ENCODE data around the gene METTL25B.

Gene METTL25B

GRCh38 chr1:156693848-156694689, 34.2 kb upstream of the METTL25B start:
- TF ChIP-seq, protein P1, sequence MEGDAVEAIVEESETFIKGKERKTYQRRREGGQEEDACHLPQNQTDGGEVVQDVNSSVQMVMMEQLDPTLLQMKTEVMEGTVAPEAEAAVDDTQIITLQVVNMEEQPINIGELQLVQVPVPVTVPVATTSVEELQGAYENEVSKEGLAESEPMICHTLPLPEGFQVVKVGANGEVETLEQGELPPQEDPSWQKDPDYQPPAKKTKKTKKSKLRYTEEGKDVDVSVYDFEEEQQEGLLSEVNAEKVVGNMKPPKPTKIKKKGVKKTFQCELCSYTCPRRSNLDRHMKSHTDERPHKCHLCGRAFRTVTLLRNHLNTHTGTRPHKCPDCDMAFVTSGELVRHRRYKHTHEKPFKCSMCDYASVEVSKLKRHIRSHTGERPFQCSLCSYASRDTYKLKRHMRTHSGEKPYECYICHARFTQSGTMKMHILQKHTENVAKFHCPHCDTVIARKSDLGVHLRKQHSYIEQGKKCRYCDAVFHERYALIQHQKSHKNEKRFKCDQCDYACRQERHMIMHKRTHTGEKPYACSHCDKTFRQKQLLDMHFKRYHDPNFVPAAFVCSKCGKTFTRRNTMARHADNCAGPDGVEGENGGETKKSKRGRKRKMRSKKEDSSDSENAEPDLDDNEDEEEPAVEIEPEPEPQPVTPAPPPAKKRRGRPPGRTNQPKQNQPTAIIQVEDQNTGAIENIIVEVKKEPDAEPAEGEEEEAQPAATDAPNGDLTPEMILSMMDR (conservative IDR thresholded peaks at IDR 0.05; ENCODE audit: low read length): no peak
- TF ChIP-seq EZH2phosphoT487 (IDR thresholded peaks at IDR 0.05; ENCODE audit: borderline replicate concordance): no peak
- Histone ChIP-seq H3K4me3 (ENCODE audit: low read length, poor library complexity, severe bottlenecking) (no peak overlapping the region), H3F3A (ENCODE audit: low read depth) (no peaks in the 10 kb centered on the region), H4K20me1 (ENCODE audit: insufficient read depth, low read length, poor library complexity, severe bottlenecking) (no peaks in the 10 kb centered on the region), H3K9ac (ENCODE audit: low read depth, low read length, poor library complexity, severe bottlenecking) (no peak overlapping the region), H3K9me2 (replicated peaks; ENCODE audit: low read depth, low read length) (no peaks in the 10 kb centered on the region), H3K4me2 (ENCODE audit: low read depth, low read length, poor library complexity, severe bottlenecking) (no peak overlapping the region), H3K27me3 (ENCODE audit: insufficient read depth, low read length, poor library complexity, severe bottlenecking) (no peaks in the 10 kb centered on the region), H3K36me3 (ENCODE audit: insufficient read depth, low read length) (no peaks in the 10 kb centered on the region), H3K4me1 (ENCODE audit: insufficient read depth, low read length, poor library complexity, severe bottlenecking) (peaks cover 21% of the 10 kb centered on the region), H3K9me3 (ENCODE audit: insufficient read depth, low read depth, low read length) (no peaks in the 10 kb centered on the region), H2AFZ (ENCODE audit: low read length) (no peak overlapping the region; the same call in 1 of the 2 replicates), H3K79me2 (ENCODE audit: insufficient read depth, low read length) (no peaks in the 10 kb centered on the region)

- Histone ChIP-seq H3F3A (ENCODE audit: low read depth) (no peaks in the 10 kb centered on the region), H3K36me3 (ENCODE audit: insufficient read depth, low read length) (no peaks in the 10 kb centered on the region), H3K4me1 (ENCODE audit: insufficient read depth, low read length, poor library complexity, severe bottlenecking) (peaks cover 18% of the 10 kb centered on the region), H3K4me2 (ENCODE audit: low read depth, low read length, poor library complexity, severe bottlenecking) (no peak overlapping the region), H4K20me1 (ENCODE audit: insufficient read depth, low read length, poor library complexity, severe bottlenecking) (no peaks in the 10 kb centered on the region), H3K27me3 (ENCODE audit: insufficient read depth, low read length, poor library complexity, severe bottlenecking) (no peaks in the 10 kb centered on the region), H3K9me2 (replicated peaks; ENCODE audit: low read depth, low read length) (no peaks in the 10 kb centered on the region), H3K9ac (ENCODE audit: low read depth, low read length, poor library complexity, severe bottlenecking) (no peak overlapping the region), H3K9me3 (ENCODE audit: insufficient read depth, low read depth, low read length) (no peaks in the 10 kb centered on the region), H3K79me2 (ENCODE audit: insufficient read depth, low read length) (no peaks in the 10 kb centered on the region), H3K4me3 (ENCODE audit: low read length, poor library complexity, severe bottlenecking) (no peak overlapping the region), H2AFZ (ENCODE audit: low read length) (no peak overlapping the region)
- TF ChIP-seq, protein P1 (conservative IDR thresholded peaks at IDR 0.05; ENCODE audit: low read length): no peak
- TF ChIP-seq EZH2phosphoT487 (IDR thresholded peaks at IDR 0.05; ENCODE audit: borderline replicate concordance): no peak
Measured at GRCh38 chr1:156694690-156694962, 33.6 kb upstream of the METTL25B start.

GRCh38 chr1:156696755-156697154, 31.5 kb upstream of the METTL25B start:
- Histone ChIP-seq H3K4me1 (ENCODE audit: insufficient read depth, low read length, poor library complexity, severe bottlenecking) (peaks cover 18% of the 10 kb centered on the region), H3K36me3 (ENCODE audit: insufficient read depth, low read length) (no peaks in the 10 kb centered on the region), H3K9ac (ENCODE audit: low read depth, low read length, poor library complexity, severe bottlenecking) (no peak overlapping the region), H3K9me3 (ENCODE audit: insufficient read depth, low read depth, low read length) (no peaks in the 10 kb centered on the region), H3F3A (ENCODE audit: low read depth) (no peaks in the 10 kb centered on the region), H2AFZ (ENCODE audit: low read length) (no peak overlapping the region), H3K27me3 (ENCODE audit: insufficient read depth, low read length, poor library complexity, severe bottlenecking) (no peaks in the 10 kb centered on the region), H3K9me2 (replicated peaks; ENCODE audit: low read depth, low read length) (no peaks in the 10 kb centered on the region), H3K4me2 (ENCODE audit: low read depth, low read length, poor library complexity, severe bottlenecking) (no peak overlapping the region), H4K20me1 (ENCODE audit: insufficient read depth, low read length, poor library complexity, severe bottlenecking) (no peaks in the 10 kb centered on the region), H3K79me2 (ENCODE audit: insufficient read depth, low read length) (no peaks in the 10 kb centered on the region), H3K4me3 (ENCODE audit: low read length, poor library complexity, severe bottlenecking) (no peak overlapping the region)
- TF ChIP-seq, protein P1 (conservative IDR thresholded peaks at IDR 0.05; ENCODE audit: low read length): no peak
- no peak for TF ChIP-seq EZH2phosphoT487 (IDR thresholded peaks at IDR 0.05; ENCODE audit: borderline replicate concordance)
